CD14-positive monocyte (primary cell): Measurements from ENCODE around the gene PCGF3. TPM values are rescaled to one million over a fixed set of nuclear protein-coding genes. Genes with fewer than 3 reads are reported as not detected.
A peak's percentile ranks its signal among the peaks of the same experiment; 100 is the strongest.

Experiments
- DNase-seq, 3 donors: peaks; one replicate each; pipeline ENCODE4 v3.0.0-alpha.2; 2011 to 2022
- H2AFZ ChIP-seq: 2 replicates; pipeline ENCODE4 v1.6.0; 2012; ENCODE audit warnings: mild to moderate bottlenecking, low read depth, low read length, inconsistent platforms; ENCODE audit not compliant: insufficient read depth, poor library complexity, severe bottlenecking
- H3K27ac ChIP-seq, 2 donors: 1 replicate in 1 of 2; 2 replicates in 1 of 2; pipeline ENCODE4 v1.5.1; 2012 to 2013; ENCODE audit warnings: low read length in 2 of 2, control low read depth in 1 of 2, inconsistent platforms in 1 of 2, low read depth in 1 of 2, mild to moderate bottlenecking in 1 of 2
- H3K27me3 ChIP-seq, 2 donors: one replicate each; pipeline versions ENCODE4 v1.6.0 to v1.6.1; 2011 to 2013; ENCODE audit warnings: low read length in 2 of 2; ENCODE audit not compliant: control insufficient read depth in 2 of 2, insufficient read depth in 2 of 2
- H3K36me3 ChIP-seq, 2 donors: replicated peaks in 1 of 2; 1 replicate in 1 of 2; 2 replicates in 1 of 2; pipeline versions ENCODE4 v1.5.1 to v1.6.1; 2012 to 2013; ENCODE audit warnings: low read length in 2 of 2, control low read depth in 1 of 2, inconsistent platforms in 1 of 2, mild to moderate bottlenecking in 1 of 2; ENCODE audit not compliant: insufficient read depth in 2 of 2, control insufficient read depth in 1 of 2
- H3K4me1 ChIP-seq, 2 donors: 1 replicate in 1 of 2; 2 replicates in 1 of 2; pipeline versions ENCODE4 v1.5.1 to v1.6.1; 2012 to 2013; ENCODE audit warnings: low read length in 2 of 2, control low read depth in 1 of 2, inconsistent platforms in 1 of 2, mild to moderate bottlenecking in 1 of 2, moderate library complexity in 1 of 2; ENCODE audit not compliant: insufficient read depth in 2 of 2, control insufficient read depth in 1 of 2
- H3K4me2 ChIP-seq: replicated peaks from 2 replicates; pipeline ENCODE3; 2012; ENCODE audit warnings: low read length, moderate library complexity, mild to moderate bottlenecking; ENCODE audit not compliant: poor library complexity, severe bottlenecking; ENCODE audit errors: extremely low read depth
- H3K4me3 ChIP-seq, 3 experiments: fragments of 200-600 bp in 1 of 3; sonication (generic) in 1 of 3; replicated peaks in 1 of 3; 1 replicate in 2 of 3; 2 replicates in 1 of 3; pipeline ENCODE4 v1.5.1; 2011 to 2013; ENCODE audit warnings: low read length in 3 of 3, mild to moderate bottlenecking in 3 of 3, control low read depth in 2 of 3, low read depth in 2 of 3, inconsistent platforms in 1 of 3, moderate library complexity in 1 of 3
- H3K79me2 ChIP-seq: 2 replicates; pipeline ENCODE4 v1.6.0; 2012; ENCODE audit warnings: mild to moderate bottlenecking, control low read depth, inconsistent platforms, low read length, moderate library complexity; ENCODE audit not compliant: insufficient read depth
- H3K9ac ChIP-seq: 2 replicates; pipeline ENCODE4 v1.6.0; 2017; ENCODE audit warnings: low read length, mild to moderate bottlenecking; ENCODE audit not compliant: insufficient read depth, poor library complexity, severe bottlenecking
- H3K9me3 ChIP-seq, 2 donors: replicated peaks in 1 of 2; 1 replicate in 1 of 2; 2 replicates in 1 of 2; pipeline versions ENCODE4 v1.5.1 to v1.6.1; 2012 to 2013; ENCODE audit warnings: low read length in 2 of 2, control low read depth in 1 of 2; ENCODE audit not compliant: control insufficient read depth in 1 of 2, insufficient read depth in 1 of 2
- H4K20me1 ChIP-seq: 2 replicates; pipeline ENCODE4 v1.6.0; 2012; ENCODE audit warnings: mild to moderate bottlenecking, low read length, control low read depth, moderate library complexity; ENCODE audit not compliant: insufficient read depth
- H3K27ac Mint-ChIP-seq, 7 donors: one replicate each; pipeline ENCODE4 v1.8.0; 2020; ENCODE audit warnings: mild to moderate bottlenecking in 7 of 7, mixed read lengths in 7 of 7, moderate library complexity in 6 of 7, inconsistent platforms in 2 of 7
- H3K27me3 Mint-ChIP-seq, 3 donors: one replicate each; pipeline ENCODE4 v1.8.0; 2021 to 2022; ENCODE audit warnings: low read depth in 3 of 3, mild to moderate bottlenecking in 3 of 3, mixed read lengths in 3 of 3, moderate library complexity in 3 of 3, inconsistent platforms in 1 of 3
- H3K36me3 Mint-ChIP-seq, 2 donors: one replicate each; pipeline ENCODE4 v1.8.0; 2020; ENCODE audit warnings: mixed read lengths in 2 of 2, inconsistent platforms in 1 of 2, mild to moderate bottlenecking in 1 of 2
- H3K4me1 Mint-ChIP-seq: one replicate; pipeline ENCODE4 v1.8.0; 2020; ENCODE audit warnings: mild to moderate bottlenecking, mixed read lengths
- H3K4me3 Mint-ChIP-seq, 2 donors: one replicate each; pipeline ENCODE4 v1.8.0; 2020; ENCODE audit warnings: mild to moderate bottlenecking in 2 of 2, mixed read lengths in 2 of 2, moderate library complexity in 1 of 2
- H3K9me3 Mint-ChIP-seq, 7 donors: one replicate each; pipeline ENCODE4 v1.8.0; 2020 to 2022; ENCODE audit warnings: mixed read lengths in 7 of 7, mild to moderate bottlenecking in 6 of 7, moderate library complexity in 6 of 7, inconsistent platforms in 2 of 7
- WGBS: methylation state at CpG from one replicate; pipeline ENCODE4 v1.1.5; 2013; ENCODE audit warnings: missing lambda C conversion rate; ENCODE audit not compliant: insufficient coverage; 5-methylcytosine and 5-hydroxymethylcytosine counted together
- intact Hi-C, 2 donors: fragments of 100-400 bp; cut with micrococcal nuclease; formaldehyde crosslinking; loops; one replicate each; pipeline versions ENCODE4 v1.15.0 to v1.15.1; 2023
- polyA plus RNA-seq, 3 donors: library from polyadenylated mRNA; depleted of rRNA in 1 of 3; unstranded in 2 of 3; stranded (reverse) in 1 of 3; fragments of 300-500 nt in 2 of 3; fragments of >200 nt in 1 of 3; fragmentation: Illumina TruSeq in 2 of 3; gene quantifications; 1 replicate in 2 of 3; 2 replicates in 1 of 3; pipeline ENCODE4 v1.2.3, GENCODE V29; 2012 to 2021
- TF ChIP-seq, protein P1 (sequence below): fragments of 200-600 bp; IDR thresholded peaks from one replicate; pipeline ENCODE4 v1.8.0; 2022; ENCODE audit warnings: antibody characterized with exemption, mild to moderate bottlenecking

PCGF3 gene
- polyA plus RNA-seq, 3 donors, result 7.0 to 163 (median 8.3) TPM

DNA sequence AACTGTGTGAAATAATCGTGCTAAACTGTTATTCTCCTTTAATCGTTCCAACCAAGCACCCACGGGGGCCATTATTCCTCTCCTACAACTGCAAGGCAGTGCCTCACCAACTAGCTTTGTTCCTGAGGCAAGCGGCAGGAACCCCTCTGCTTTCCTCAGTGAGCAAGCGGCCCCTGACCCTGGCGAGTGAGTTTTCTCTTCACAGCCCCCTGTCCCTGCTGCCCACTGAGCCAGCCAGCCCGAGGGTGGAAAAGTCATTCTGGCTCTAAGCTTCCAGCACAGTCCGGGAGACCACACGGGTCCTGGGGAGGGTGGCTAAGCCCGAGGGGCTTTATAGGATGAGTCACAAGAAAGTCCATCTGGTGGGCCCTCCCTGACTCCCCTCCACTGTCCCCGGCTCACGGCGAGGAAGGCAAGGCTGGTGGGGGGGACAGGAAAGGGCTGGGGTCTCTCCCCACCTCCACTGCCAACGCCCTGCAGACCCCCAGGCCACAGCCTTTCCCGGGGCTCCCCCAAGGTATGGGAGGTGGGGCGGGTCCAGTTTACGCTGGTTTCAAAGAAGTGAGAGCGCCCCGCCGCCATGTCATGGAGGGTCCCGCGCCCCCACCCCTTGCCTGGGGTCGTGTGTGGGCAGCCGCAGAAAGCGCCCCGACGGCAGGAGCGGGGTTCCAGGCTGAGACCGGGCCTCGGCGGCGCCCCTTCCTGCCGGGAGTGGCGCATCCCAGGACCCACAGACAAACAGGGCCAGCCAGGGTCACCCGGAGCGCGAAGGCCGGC is 75.3 kb downstream of the PCGF3 start:
- Mint-ChIP-seq H3K9me3 (peaks cover 0 to 12% (median 7%) of the 10 kb centered on the region in 7 donors), H3K36me3 (peaks cover 39 to 46% of the 10 kb centered on the region in 2 donors), H3K27me3 (peaks cover 17 to 21% (median 20%) of the 10 kb centered on the region in 3 donors), H3K4me1 (peaks cover 45% of the 10 kb centered on the region), H3K27ac (peak overlapping the region; percentile 90 to 97 (median 96)), H3K4me3 (peak overlapping the region; percentile 86 to 93)
- TF ChIP-seq, protein P1, sequence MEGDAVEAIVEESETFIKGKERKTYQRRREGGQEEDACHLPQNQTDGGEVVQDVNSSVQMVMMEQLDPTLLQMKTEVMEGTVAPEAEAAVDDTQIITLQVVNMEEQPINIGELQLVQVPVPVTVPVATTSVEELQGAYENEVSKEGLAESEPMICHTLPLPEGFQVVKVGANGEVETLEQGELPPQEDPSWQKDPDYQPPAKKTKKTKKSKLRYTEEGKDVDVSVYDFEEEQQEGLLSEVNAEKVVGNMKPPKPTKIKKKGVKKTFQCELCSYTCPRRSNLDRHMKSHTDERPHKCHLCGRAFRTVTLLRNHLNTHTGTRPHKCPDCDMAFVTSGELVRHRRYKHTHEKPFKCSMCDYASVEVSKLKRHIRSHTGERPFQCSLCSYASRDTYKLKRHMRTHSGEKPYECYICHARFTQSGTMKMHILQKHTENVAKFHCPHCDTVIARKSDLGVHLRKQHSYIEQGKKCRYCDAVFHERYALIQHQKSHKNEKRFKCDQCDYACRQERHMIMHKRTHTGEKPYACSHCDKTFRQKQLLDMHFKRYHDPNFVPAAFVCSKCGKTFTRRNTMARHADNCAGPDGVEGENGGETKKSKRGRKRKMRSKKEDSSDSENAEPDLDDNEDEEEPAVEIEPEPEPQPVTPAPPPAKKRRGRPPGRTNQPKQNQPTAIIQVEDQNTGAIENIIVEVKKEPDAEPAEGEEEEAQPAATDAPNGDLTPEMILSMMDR, result no peak
- peaks cover 37% of the 10 kb centered on the region for H4K20me1 ChIP-seq
- H3K36me3 ChIP-seq, result peaks cover 21 to 35% of the 10 kb centered on the region in 2 donors
- H3K9ac ChIP-seq, result peak overlapping the region; percentile 100
- peak overlapping the region; percentile 90 for H3K4me2 ChIP-seq
- no peaks in the 10 kb centered on the region for H3K9me3 ChIP-seq
- peak overlapping the region; percentile 83 to 98 for H3K27ac ChIP-seq
- peaks cover 32 to 38% of the 10 kb centered on the region in 2 donors for H3K4me1 ChIP-seq
- peaks cover 57% of the 10 kb centered on the region for H3K79me2 ChIP-seq
- intact Hi-C loops, result loop anchor here (5.0 to 10.0 kb wide), 7 partner anchors 74 to 1104 kb away; partner anchors contain the start of genes PCGF3 (in 2 of the 2), DGKQ (in 1 of the 2), MAEA (in 1 of the 2) and UVSSA (in 1 of the 2)
- WGBS, result 8% methylated on average over 27 of the region's 38 CpGs
- peaks cover 3 to 19% of the 10 kb centered on the region in 2 donors for H3K27me3 ChIP-seq
- peak overlapping the region; percentile 79 for H2AFZ ChIP-seq
- H3K4me3 ChIP-seq, result peak overlapping the region; percentile 76 to 88 (median 86)
- DNase-seq, result peak in 1 of 3 donors; percentile 27

DNA sequence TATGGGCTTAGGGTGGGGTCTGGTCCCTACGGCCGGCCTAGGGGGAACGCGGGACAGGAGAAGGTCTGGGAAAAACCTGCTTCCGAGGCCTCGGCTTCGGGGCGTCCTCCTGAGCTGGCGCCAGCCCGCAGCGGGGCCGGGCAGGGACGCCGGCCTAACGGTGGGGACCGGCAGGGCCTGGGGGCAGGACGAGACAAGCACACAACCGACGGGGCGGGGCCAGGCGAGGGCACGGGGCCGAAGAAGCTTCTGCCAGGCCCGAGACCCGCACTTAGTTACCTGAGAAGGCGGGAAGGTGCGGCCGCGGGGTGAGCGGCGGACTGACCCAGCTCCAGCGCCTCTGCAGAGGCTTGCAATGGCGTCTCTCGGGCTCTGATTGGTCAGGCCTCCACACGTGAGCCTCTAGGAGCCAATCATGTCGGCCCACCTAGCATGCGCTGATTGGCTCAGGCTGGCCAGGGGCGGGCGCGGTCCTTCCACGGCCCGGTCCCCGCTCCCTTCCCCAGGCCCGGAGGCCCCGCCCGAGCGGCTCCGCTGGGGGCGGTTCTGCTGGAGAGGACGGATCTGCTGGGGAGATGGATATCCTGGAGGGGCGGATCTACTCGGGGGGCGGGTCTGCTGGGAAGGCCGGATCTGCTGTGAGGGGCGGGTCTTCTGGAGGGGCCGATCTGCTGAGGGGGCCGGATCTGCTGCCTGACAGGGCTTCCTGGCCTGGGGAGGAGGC is 76.0 kb downstream of the PCGF3 start:
- intact Hi-C loops, result loop anchor here (5.0 to 10.0 kb wide), 7 partner anchors 74 to 1103 kb away; partner anchors contain the start of genes PCGF3 (in 2 of the 2), DGKQ (in 1 of the 2), MAEA (in 1 of the 2) and UVSSA (in 1 of the 2)
- TF ChIP-seq, protein P1, result no peak
- H3K27ac Mint-ChIP-seq, result peak overlapping the region; percentile 90 to 97 (median 96)
- peaks cover 4 to 24% of the 10 kb centered on the region in 2 donors for H3K27me3 ChIP-seq
- peak overlapping the region; percentile 100 for H3K9ac ChIP-seq
- peaks cover 29% of the 10 kb centered on the region for H4K20me1 ChIP-seq
- H3K4me2 ChIP-seq, result peak overlapping the region; percentile 90
- H3K9me3 ChIP-seq, result no peaks in the 10 kb centered on the region
- under 1% methylated on average over 56 of the region's 57 CpGs for WGBS
- H3K36me3 ChIP-seq, result peaks cover 19 to 30% of the 10 kb centered on the region in 2 donors
- DNase-seq, result peak; percentile 96 to 99 (median 98)
- H3K4me3 ChIP-seq, result peak overlapping the region; percentile 76 to 88 (median 86)
- H3K79me2 ChIP-seq, result peaks cover 50% of the 10 kb centered on the region
- H3K4me1 Mint-ChIP-seq, result peaks cover 45% of the 10 kb centered on the region
- H3K27me3 Mint-ChIP-seq, result peaks cover 20 to 28% (median 23%) of the 10 kb centered on the region in 3 donors
- H3K4me3 Mint-ChIP-seq, result peak overlapping the region; percentile 86 to 93
- H2AFZ ChIP-seq, result peak overlapping the region; percentile 93
- H3K9me3 Mint-ChIP-seq, result peaks cover 0 to 12% (median 6%) of the 10 kb centered on the region in 7 donors
- H3K27ac ChIP-seq, result peak overlapping the region; percentile 83 to 98
- peaks cover 32 to 38% of the 10 kb centered on the region in 2 donors for H3K4me1 ChIP-seq
- peaks cover 35 to 39% of the 10 kb centered on the region in 2 donors for H3K36me3 Mint-ChIP-seq
